ENCODE measurements around the gene TDRD9.

DNA sequence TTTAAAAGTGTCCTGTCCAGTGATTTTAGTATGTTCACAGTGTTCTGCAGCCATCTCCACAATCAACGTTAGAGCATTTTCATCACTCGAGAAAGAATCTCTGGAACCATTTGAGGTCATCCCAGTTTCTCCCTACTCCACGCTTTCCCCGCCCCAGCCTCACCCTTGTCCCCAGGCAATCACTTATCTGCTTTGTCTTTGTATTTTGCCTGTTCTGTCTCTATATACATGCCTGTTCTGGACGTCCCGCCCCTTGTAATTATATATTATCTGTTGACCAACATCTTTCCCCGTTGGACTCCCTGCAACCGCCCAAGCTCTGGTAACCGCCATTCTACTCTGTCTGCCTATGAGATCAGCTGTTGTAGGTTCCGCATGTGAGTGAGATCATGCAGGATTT is 135.7 kb downstream of the TDRD9 start:
- no peak for TF ChIP-seq EZH2 (IDR thresholded peaks at IDR 0.05)
- TF ChIP-seq POLR2AphosphoS5 (IDR thresholded peaks at IDR 0.05; ENCODE audit: borderline replicate concordance, low read depth, low read length) = no peak
